HUDEP-2 (cell line): ENCODE measurements around the gene NPIPA2.
"Not testable (repeated sequence)": the region's sequence is repeated elsewhere in the genome, so short reads cannot be mapped to it uniquely, and the experiment has no call there.

Source experiments
- DNase-seq, 76 experiments: peaks; one replicate each; lab custom pipeline; 2025; ENCODE audit not compliant: unreplicated experiment in 76 of 76; lab: John Stamatoyannopoulos, UW

Gene NPIPA2

DNA sequence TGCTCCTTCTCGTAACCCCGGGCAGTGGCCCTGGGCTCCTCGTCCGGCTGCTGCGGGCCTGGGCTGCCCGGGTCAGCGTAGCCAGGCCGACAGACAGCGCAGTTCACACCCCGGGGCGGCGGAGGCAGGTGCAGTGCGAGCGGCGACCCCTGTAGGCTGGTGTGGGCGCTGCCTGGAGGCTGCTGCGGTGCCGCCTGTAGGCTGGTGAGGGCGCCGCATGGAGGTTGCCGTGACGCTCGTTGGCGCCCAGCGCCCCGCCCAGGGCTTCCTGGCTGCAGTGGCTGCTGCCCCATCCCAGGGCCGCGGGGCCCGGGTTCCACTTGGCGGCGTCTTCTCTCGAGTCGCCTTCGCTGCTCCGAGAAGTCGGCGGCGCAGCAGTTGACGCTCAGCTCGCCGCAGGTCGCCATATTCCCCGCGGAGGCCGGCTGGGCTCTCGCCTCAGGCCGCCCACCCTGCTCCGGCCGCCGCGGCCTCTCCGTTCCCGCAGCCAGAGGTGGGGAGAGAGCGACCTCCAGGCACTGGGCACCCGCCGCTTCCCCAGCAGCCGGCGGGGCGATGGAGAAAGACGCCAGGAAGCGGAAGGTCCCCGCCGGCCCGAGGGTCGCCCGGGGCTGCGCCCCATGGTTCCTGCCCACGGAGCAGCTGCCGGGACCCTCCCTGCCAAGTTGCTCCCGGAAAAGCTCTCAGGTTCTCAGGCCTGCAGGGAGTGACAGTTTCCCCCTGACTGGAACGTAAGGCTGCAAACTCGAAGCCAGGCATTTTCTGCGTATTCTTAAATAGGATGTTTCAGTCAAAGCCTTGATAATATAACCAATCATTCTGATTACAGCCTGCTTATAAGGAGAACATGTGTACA is at the start of gene NPIPA2:
Gene NPIPA2 (plus strand): TSS at position 261 of the 856 bp plus-strand sequence. CDS start 5,533 bp downstream, outside the sequence.
- DNase-seq = not testable (repeated sequence)

DNA sequence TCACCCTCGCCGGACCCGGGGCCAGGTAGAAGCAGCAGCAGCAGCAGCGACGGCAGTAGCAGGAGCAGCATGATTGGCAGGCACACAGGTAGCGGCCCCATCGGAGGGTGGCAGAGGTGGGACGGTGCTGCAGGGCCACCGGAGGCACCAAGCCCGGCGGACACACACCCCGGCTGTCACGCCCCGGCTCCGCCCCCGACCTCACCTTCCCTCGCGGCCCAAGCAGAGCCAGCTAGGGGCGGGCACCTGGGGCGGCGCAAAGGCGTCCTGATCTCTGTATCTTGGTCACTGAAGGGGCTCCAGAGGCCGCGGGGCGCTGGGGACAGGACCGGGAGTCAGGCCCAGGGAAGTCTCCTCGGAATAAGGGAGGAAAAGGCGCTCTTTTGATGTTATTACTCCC is 48.2 kb upstream of the NPIPA2 start, which contains the start of gene PLA2G10:
Gene PLA2G10 (minus strand): TSS at position 180 of the 400 bp plus-strand sequence. CDS start 79 bp downstream, at position 101.
- DNase-seq = not testable (repeated sequence)

DNA sequence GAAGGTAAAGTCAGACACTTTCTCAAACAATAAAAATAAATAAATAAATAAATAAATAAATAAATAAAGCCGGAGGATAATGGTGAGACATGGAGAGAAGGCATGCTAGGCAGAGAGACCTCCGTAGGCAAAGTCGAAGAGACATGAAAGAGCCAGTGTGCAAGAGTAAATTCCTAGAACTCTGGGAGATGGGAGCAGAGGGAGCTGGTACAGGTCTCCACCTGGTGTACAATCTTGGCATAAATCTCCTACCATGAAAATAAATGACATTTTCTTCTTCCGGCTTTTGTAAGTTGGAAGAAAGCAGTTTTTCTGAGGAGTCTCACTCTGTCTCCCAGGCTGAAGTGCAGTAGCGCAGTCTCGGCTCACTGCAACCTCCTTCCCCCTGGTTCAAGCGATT is 40.5 kb upstream of the NPIPA2 start:
- not testable (repeated sequence) for DNase-seq

DNA sequence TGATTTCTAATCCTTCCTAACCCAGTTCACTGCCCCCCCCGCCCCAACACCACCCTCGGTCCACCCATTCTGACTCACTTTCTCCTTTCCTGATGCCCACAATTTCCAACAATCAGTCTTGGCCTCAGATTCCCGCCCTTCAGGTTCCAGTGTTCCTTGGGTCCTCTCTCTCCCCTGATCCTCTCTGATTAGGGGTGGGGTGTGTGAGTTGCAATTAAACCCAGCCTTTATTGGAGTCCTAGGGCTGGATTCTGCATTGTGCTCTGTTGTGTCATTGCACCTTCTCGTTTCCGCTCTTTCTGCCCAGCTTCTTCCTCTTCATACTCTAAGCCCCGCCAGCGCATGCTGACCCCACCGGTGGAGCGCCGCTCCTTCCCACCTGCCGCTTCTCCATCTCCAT is 39.7 kb upstream of the NPIPA2 start:
- not testable (repeated sequence) for DNase-seq

DNA sequence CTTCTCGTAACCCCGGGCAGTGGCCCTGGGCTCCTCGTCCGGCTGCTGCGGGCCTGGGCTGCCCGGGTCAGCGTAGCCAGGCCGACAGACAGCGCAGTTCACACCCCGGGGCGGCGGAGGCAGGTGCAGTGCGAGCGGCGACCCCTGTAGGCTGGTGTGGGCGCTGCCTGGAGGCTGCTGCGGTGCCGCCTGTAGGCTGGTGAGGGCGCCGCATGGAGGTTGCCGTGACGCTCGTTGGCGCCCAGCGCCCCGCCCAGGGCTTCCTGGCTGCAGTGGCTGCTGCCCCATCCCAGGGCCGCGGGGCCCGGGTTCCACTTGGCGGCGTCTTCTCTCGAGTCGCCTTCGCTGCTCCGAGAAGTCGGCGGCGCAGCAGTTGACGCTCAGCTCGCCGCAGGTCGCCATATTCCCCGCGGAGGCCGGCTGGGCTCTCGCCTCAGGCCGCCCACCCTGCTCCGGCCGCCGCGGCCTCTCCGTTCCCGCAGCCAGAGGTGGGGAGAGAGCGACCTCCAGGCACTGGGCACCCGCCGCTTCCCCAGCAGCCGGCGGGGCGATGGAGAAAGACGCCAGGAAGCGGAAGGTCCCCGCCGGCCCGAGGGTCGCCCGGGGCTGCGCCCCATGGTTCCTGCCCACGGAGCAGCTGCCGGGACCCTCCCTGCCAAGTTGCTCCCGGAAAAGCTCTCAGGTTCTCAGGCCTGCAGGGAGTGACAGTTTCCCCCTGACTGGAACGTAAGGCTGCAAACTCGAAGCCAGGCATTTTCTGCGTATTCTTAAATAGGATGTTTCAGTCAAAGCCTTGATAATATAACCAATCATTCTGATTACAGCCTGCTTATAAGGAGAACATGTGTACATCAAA is 38.9 kb upstream of the NPIPA2 start, which contains the start of gene NPIPA3:
Gene NPIPA3 (plus strand): TSS at position 256 of the 856 bp plus-strand sequence. CDS start 5,533 bp downstream, outside the sequence.
- DNase-seq = not testable (repeated sequence)

DNA sequence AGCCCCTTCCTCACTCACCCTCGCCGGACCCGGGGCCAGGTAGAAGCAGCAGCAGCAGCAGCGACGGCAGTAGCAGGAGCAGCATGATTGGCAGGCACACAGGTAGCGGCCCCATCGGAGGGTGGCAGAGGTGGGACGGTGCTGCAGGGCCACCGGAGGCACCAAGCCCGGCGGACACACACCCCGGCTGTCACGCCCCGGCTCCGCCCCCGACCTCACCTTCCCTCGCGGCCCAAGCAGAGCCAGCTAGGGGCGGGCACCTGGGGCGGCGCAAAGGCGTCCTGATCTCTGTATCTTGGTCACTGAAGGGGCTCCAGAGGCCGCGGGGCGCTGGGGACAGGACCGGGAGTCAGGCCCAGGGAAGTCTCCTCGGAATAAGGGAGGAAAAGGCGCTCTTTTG is 9.1 kb upstream of the NPIPA2 start:
- DNase-seq = not testable (repeated sequence)

DNA sequence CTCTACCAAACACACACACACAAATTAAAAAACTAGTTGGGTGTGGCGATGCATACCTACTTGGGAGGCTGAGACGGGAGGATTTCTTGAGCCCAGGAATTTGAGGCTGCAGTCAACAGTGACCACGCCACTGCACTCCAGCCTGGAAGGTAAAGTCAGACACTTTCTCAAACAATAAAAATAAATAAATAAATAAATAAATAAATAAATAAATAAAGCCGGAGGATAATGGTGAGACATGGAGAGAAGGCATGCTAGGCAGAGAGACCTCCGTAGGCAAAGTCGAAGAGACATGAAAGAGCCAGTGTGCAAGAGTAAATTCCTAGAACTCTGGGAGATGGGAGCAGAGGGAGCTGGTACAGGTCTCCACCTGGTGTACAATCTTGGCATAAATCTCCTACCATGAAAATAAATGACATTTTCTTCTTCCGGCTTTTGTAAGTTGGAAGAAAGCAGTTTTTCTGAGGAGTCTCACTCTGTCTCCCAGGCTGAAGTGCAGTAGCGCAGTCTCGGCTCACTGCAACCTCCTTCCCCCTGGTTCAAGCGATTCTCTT is 1.4 kb upstream of the NPIPA2 start:
- DNase-seq = not testable (repeated sequence)

DNA sequence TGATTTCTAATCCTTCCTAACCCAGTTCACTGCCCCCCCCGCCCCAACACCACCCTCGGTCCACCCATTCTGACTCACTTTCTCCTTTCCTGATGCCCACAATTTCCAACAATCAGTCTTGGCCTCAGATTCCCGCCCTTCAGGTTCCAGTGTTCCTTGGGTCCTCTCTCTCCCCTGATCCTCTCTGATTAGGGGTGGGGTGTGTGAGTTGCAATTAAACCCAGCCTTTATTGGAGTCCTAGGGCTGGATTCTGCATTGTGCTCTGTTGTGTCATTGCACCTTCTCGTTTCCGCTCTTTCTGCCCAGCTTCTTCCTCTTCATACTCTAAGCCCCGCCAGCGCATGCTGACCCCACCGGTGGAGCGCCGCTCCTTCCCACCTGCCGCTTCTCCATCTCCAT is 539 bp upstream of the NPIPA2 start:
- DNase-seq = not testable (repeated sequence)

DNA sequence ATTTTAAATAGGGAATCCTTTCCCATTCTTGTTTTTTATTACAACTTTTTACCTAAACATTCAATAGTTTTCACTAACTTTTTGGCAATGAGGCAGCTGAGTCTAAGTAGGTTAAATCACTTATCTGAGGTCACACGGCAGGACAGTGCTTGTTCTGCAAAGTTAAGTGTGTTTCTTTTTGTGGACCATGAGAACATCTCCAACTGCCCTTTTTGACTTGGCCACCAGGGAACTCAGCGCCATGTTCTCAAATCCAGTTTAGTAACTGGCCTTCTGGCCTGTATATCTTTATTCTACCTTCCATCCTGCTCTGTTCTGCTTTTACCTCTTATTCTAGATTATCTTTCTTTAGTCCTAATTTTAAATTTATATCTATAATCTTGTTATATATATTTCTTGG is 31.3 kb downstream of the NPIPA2 start:
- DNase-seq = not testable (repeated sequence)

DNA sequence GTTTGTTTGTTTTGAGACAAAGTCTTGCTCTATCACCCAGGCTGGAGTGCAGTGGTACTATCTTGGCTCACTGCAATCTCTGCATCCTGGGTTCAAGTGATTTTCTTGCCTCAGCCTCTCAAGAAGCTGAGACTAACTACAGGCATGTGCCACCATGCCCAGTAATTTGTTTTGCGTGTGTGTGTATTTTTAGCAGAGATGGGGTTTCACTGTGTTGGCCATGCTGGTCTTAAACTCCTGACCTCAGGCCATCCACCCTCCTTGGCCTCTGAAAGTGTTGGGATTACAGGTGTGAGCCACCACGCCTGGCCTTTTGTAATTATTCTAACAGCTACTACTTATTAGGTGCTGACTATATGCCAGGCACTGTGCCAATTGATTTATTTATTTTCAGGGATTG is 33.3 kb downstream of the NPIPA2 start:
- DNase-seq = not testable (repeated sequence)

DNA sequence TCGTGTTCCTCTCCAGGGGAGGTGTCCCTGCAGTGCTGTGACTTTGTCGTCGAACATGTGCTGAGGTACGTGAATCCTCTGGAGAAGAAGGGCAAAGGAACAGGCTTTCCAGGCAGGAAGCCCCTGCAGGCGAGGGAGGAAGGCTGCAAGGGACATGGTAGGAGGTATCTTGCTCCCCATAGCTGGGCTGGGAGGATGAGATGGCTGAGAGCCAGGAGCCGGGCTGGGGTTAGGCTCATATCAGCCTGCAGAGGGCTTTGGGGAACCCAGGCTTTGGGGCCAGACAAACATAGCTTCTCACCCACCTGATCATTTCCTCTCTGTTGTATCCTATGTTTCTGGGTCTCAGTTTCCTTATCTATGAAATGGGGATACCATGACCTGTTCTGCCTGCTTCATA is 34.4 kb downstream of the NPIPA2 start:
- DNase-seq = not testable (repeated sequence)

DNA sequence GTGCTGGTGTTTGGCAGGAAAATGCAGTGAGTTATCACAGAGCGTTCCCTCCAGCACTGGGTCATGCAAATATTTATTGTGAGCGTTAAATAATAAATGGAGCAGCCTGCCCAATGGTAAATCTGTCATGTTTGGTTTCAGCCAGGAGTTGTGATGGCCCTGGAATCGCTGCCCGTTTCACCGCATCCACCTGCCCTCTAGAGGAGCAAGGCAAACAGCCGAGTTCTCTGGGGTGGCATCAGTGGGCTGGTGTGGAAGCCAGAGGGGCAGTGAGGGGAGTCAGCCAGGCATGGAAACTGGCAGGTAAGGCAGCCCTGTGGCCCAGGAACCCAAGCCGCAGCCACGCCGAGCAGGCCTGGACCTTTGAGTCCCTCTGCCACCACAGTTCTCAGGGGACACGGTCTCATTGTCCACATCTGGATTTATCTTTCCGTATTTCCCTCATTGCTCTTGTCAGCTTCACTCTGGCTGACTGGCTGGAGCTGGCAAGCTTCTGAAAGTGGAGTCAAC is 37.1 kb downstream of the NPIPA2 start:
- DNase-seq = not testable (repeated sequence)

DNA sequence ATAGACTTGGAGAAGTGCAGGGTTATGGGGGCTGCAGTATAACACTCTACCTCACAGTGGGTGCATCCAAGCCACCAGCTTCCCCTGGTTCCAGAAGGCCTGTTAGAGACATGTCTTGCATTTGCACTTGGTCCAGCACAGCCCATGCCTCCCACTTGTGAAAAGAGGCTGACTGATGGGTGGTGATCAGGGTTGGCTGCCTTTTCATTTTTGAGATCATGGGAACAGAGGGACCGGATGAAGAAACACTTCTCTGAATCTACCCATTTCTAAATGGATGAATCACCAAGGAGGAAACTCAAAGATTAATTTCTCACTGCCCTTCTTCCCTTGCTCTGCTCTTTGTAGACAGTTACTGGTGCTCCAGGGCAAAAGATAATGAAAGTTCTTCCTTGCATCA is 43.8 kb downstream of the NPIPA2 start:
- DNase-seq = not testable (repeated sequence)

DNA sequence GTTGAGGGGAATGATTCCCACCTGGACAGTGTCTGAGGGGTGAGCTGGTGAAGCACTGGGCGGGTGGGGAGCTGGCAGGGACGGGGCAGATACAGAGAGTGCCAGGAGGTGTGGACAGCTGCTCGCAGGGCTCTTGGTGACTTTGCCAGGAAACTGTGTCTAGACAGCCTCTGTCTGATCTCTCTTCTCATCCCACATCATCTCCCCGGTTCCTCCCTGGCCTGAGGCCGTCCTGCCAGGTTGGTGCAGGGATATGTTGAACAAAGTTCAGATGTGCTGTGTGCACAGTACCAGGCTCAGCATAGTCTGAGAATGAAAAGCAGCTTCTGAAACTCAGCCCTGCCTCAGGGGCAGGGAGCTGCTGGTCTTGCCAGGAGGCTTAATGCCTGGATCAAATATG is 47.2 kb downstream of the NPIPA2 start:
- not testable (repeated sequence) for DNase-seq

DNA sequence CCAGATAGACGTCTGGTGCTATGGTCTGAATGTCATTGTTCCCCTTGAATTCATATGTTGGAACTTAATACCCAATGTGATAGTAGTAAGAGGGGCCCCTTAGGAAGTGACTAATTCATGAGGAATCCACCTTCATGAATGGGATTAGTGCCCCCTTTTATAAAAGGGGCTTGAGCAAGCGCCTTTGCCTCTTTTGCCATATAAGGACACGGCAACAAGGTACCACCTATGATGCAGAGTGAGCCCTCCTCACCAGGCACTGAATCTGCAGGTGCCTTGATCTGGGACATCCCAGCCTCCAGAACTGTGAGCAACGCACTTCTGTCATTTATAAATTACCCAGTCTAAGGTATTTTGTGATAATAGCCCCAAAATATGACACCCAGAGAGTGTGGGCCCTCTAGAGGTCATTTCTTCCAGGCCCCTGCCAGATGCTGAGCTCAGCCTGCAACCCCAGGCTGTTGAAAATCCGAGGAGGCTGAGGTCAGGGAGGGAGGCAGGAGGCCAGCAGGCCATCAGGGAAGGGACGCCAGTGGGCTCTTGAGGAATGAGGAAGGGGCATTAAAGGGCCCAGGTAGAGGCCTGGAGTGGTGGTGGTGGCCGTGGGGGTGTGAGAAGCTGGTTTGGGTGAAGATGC is 48.1 kb downstream of the NPIPA2 start:
- DNase-seq = not testable (repeated sequence)

DNA sequence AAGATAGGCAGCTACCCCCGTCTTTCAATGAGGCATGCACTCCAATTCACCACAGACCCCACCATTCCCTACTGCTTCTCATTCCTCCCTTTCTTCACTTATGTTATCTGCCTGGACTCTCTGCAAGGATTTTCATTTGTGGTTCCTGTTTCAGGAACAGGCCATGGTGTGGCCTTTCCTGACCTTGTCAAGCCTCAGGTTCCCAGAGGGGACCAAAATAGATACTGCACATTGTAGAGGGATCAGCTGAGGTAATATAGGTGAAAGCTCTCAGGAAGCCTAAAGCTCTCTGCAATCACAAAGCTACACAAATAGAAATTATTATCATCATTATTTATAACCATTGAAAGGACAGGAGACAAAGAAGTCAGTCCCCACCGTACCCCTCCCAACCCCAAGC is 50.6 kb downstream of the NPIPA2 start:
- DNase-seq = not testable (repeated sequence)

DNA sequence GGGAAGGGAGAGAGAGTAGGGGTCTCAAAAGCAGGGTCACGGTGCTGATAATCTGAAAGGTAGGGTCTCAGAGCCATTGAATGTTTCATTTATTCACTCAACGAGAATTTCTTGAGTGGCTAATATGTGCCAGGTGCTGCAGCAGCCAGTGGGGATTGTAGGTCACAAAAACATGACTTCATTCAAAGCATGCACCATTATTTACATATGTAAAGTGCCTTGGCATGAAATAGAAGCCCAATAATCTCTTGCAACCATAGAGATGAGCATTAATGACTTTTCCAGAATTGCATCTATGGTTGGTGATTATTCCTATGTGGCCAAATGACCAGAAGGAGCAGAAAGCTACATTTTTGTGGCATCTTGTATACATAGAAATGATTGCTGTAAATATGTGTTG is 55.2 kb downstream of the NPIPA2 start:
- not testable (repeated sequence) for DNase-seq

DNA sequence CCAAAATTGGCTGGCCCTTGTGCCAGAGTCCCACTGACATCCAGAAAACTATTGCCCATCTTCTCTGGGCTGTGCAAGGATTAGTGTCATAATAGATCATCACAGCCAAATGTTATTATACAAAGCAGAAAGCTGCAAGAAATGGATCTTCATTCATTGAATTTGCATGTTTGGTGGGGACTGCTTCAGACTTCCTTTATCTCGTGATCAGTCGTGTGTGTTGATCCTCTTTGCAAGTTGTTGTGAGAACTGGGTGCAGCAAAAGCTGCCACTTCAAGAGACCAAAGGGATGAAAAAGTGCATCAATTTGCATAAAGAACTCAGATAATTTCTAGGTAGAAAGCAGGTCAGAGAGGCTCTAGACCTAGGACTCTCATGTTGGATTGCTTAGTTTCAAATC is 61.2 kb downstream of the NPIPA2 start:
- not testable (repeated sequence) for DNase-seq

DNA sequence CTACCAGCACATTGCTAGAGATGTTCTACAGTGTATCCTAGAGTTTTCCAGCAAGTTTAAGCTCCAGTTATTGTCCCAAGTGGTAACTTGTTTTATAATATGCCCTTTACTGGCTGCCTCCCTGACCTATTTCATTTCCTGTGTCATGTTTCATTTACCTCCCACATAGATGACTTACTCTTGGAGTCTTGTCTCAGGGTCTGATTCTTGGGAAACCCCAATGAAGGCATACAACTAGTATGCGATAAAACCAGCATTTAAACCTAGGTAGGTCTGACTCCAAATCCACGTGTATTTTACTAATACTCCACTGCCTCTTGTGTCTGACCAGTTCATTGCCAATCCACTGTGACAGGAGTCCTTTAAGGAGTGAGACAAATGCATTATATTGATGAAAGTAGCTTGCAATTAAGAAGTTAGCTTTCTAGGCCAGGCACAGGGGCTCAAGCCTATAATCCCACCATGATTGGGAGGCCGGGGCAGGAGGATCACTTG is 64.9 kb downstream of the NPIPA2 start:
- not testable (repeated sequence) for DNase-seq

DNA sequence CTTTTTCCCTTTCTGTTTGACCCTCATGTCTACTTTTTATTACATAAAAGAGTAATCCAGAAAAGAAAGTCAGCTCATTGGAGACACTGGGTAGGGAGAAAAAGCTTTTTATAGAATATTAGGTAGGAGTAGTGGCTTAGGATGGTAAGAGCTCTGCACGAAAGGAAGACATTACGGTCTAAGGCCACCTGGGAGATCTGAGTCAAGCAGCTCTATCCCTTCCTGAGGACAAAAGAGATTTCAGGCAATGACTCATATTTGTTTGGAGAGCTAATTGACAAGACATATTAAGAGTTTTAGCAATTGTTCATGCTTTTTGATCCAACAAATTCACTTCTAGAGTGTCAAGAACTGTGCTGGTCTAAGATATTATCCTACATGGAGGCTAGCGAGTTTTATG is 71.6 kb downstream of the NPIPA2 start:
- DNase-seq = not testable (repeated sequence)
